Measurements from ENCODE around the gene GRID2IP. TPM values are rescaled to one million over a fixed set of nuclear protein-coding genes. Genes with fewer than 3 reads are reported as not detected.

The GRID2IP gene
- total RNA-seq, 1 donor from 2014 or later: not detected

DNA sequence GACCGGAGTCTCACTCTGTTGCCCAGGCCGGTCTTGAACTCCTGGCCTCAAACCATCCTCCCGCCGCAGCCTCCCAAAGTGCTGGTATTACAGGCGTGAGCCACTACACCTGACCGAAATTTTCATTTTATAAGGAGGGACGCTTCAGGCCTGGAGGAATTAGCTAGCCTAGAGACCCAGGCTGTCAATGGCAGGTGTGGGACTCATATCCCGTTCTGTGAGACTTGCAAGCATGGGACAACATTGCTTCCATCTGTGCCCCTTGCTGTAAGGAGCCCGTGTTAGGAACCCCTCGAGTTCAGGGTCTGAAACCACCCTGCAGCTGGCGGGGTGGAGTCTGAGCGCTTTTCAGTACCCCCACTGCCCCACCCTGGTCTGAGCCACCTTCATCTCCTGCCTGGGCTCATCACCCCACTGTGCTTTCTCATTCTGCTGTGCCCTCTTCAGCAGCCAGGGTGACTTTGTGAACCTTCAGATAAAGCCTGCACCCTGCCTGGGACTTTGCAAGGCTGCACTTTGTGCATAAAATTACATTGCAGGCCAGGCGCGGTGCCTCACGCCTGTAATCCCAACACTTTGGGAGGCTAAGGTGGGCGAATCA, 102.2 kb downstream of the GRID2IP start:
- Mint-ChIP-seq H3K4me1 (peaks cover 10% of the 10 kb centered on the region), H3K4me3 (peak overlapping the region; percentile 76), H3K27me3 (ENCODE audit: insufficient read depth, low read depth) (peaks cover 6% of the 10 kb centered on the region), H3K9me3 (no peaks in the 10 kb centered on the region), H3K27ac (no peak overlapping the region), H3K36me3 (peaks cover 11% of the 10 kb centered on the region)
- Histone ChIP-seq H3F3A (ENCODE audit: low read depth) (peaks cover 11% of the 10 kb centered on the region), H3K4me2 (peak overlapping the region; percentile 89), H2AFZ (replicated peaks) (no peak overlapping the region), H3K27me3 (no peaks in the 10 kb centered on the region), H3K27ac (no peak overlapping the region), H3K36me3 (peaks cover 11% of the 10 kb centered on the region), H3K4me1 (no peaks in the 10 kb centered on the region), H3K9me3 (ENCODE audit: low read depth) (no peaks in the 10 kb centered on the region), H3K9ac (no peak overlapping the region), H3K79me2 (ENCODE audit: low read depth) (peaks cover 42% of the 10 kb centered on the region), H3K4me3 (peak overlapping the region; percentile 85), H4K20me1 (ENCODE audit: low read depth) (no peaks in the 10 kb centered on the region)
- no peak for DNase-seq (ENCODE audit: low spot score)
- TF ChIP-seq EZH2 (IDR thresholded peaks at IDR 0.05): no peak
- TF ChIP-seq CTCF (IDR thresholded peaks at IDR 0.05): no peak
- no peak for TF ChIP-seq EZH2phosphoT487 (IDR thresholded peaks at IDR 0.05)

- Mint-ChIP-seq H3K27me3 (ENCODE audit: insufficient read depth, low read depth) (peaks cover 4% of the 10 kb centered on the region), H3K4me1 (peaks cover 10% of the 10 kb centered on the region), H3K4me3 (peak within 1 kb of the TSS; percentile 96), H3K36me3 (peaks cover 17% of the 10 kb centered on the region), H3K27ac (peak within 1 kb of the TSS; percentile 65), H3K9me3 (no peaks in the 10 kb centered on the region)
- peaks cover 50% of the 10 kb centered on the region for H3K79me2 ChIP-seq (ENCODE audit: low read depth)
- H3F3A ChIP-seq (ENCODE audit: low read depth): peaks cover 11% of the 10 kb centered on the region
- peak within 1 kb of the TSS; percentile 79 for H3K9ac ChIP-seq
- H4K20me1 ChIP-seq (ENCODE audit: low read depth): no peaks in the 10 kb centered on the region
- H3K4me2 ChIP-seq: peak within 1 kb of the TSS; percentile 89
- peak within 1 kb of the TSS; percentile 87 for H2AFZ ChIP-seq (replicated peaks)
- peak within 1 kb of the TSS; percentile 85 for H3K4me3 ChIP-seq
- H3K27me3 ChIP-seq: no peaks in the 10 kb centered on the region
- H3K27ac ChIP-seq: peak within 1 kb of the TSS; percentile 81
- DNase-seq (ENCODE audit: low spot score): peak; percentile 98
- no peaks in the 10 kb centered on the region for H3K4me1 ChIP-seq
- H3K36me3 ChIP-seq: peaks cover 11% of the 10 kb centered on the region
- H3K9me3 ChIP-seq (ENCODE audit: low read depth): no peaks in the 10 kb centered on the region
- TF ChIP-seq EZH2 (IDR thresholded peaks at IDR 0.05): no peak
- no peak for TF ChIP-seq CTCF (IDR thresholded peaks at IDR 0.05)
- no peak for TF ChIP-seq EZH2phosphoT487 (IDR thresholded peaks at IDR 0.05)
These were observed 103.6 kb downstream of the GRID2IP start, which contains the start of gene DAGLB for GRCh38 chr7:6447581-6448199. TSS of gene DAGLB (minus strand) at chr7:6447954. CDS start at chr7:6447842, 112 bp downstream.

Other genes starting within 250 kb of the GRID2IP start
- gene FAM220A, start 202.5 kb downstream of the GRID2IP start, total RNA-seq (ENCODE audit: low replicate concordance): 27.4 and 31.8 TPM in 2 replicates
- 67.9 and 91.8 TPM in 2 replicates for gene RAC1, start 176.9 kb downstream of the GRID2IP start, total RNA-seq (ENCODE audit: low replicate concordance)
- gene DAGLB, start 103.5 kb downstream of the GRID2IP start, total RNA-seq (ENCODE audit: low replicate concordance): 28.0 and 36.1 TPM in 2 replicates
- 73.4 and 87.6 TPM in 2 replicates for gene KDELR2, start 67.3 kb downstream of the GRID2IP start, total RNA-seq (ENCODE audit: low replicate concordance)
- gene ZDHHC4, start 26.0 kb upstream of the GRID2IP start, total RNA-seq (ENCODE audit: low replicate concordance): 75.9 and 102 TPM in 2 replicates
- gene INTS15, start 38.6 kb upstream of the GRID2IP start, total RNA-seq (ENCODE audit: low replicate concordance): 13.7 and 24.1 TPM in 2 replicates
- 6.2 and 8.2 TPM in 2 replicates for gene ZNF853, start 64.1 kb upstream of the GRID2IP start, total RNA-seq (ENCODE audit: low replicate concordance)
- 2.2 and 21.6 TPM in 2 replicates for gene ZNF316, start 85.9 kb upstream of the GRID2IP start, total RNA-seq (ENCODE audit: low replicate concordance)
- gene ZNF12, start 155.5 kb upstream of the GRID2IP start, total RNA-seq (ENCODE audit: low replicate concordance): 30.1 and 36.6 TPM in 2 replicates
- 0.93 TPM in 1 of 2 replicates, not detected in the other for gene RSPH10B2, start 202.6 kb upstream of the GRID2IP start, total RNA-seq (ENCODE audit: low replicate concordance)